HCT116 (cell line): ENCODE data around the gene LPO. TPM values are rescaled to one million over a fixed set of nuclear protein-coding genes. Genes with fewer than 3 reads are reported as not detected.
A peak's percentile ranks its signal among the peaks of the same experiment; 100 is the strongest.

Experiments used
- ATAC-seq: fragments of 200-7000 bp; cut with Tn5 transposase; 2 replicates; pipeline ENCODE4 v1.9.1; 2020; ENCODE audit warnings: mild to moderate bottlenecking, moderate library complexity
- BruUV-seq: library from RNA; stranded (reverse); fragments of 400-500 nt; replicated peaks from 2 replicates; lab custom pipeline; 2021; lab: Mats Ljungman, UMichigan
- CTCF ChIA-PET: fragments of 300-600 bp; sonication (Branson Sonifier 250); formaldehyde crosslinking; loops from one replicate; lab custom pipeline; 2021; ENCODE audit warnings: antibody characterized with exemption; lab: Charles Lee
- POLR2A ChIA-PET: fragments of 300-600, 350-600 bp; sonication (Branson Sonifier 250); formaldehyde crosslinking; loops from one replicate; lab custom pipeline; 2021; ENCODE audit warnings: antibody characterized with exemption; lab: Charles Lee
- RAD21 ChIA-PET, 2 experiments: fragments of 300-600 bp; sonication (Branson Sonifier 250); formaldehyde crosslinking; loops; one replicate each; lab custom pipeline; 2023; ENCODE audit warnings: low total read pairs in 2 of 2; ENCODE audit not compliant: uncharacterized antibody in 2 of 2, unreplicated experiment in 2 of 2, low non-redundant PET in 1 of 2; lab: Charles Lee
- DNase-seq: peaks from one replicate; pipeline ENCODE4 v3.0.0-alpha.2; 2010; ENCODE audit warnings: low read depth, low spot score
- H2AFZ ChIP-seq: fragments of 200-600 bp; shearing (Covaris generic), sonication (generic); 2 replicates; pipeline ENCODE4 v1.6.1; 2017; ENCODE audit warnings: low read depth, mixed run types, mixed read lengths, antibody characterized with exemption, low read length; ENCODE audit not compliant: poor library complexity, severe bottlenecking
- H3K27ac ChIP-seq: 2 replicates; pipeline ENCODE4 v1.5.1; 2012; ENCODE audit warnings: low read depth, low read length
- H3K27me3 ChIP-seq: fragments of 200-600 bp; sonication (generic); 2 replicates; pipeline ENCODE4 v1.6.1; 2016; ENCODE audit warnings: mixed run types, low read length, mixed read lengths; ENCODE audit not compliant: insufficient read depth
- H3K36me3 ChIP-seq, 2 experiments: fragments of 200-500 bp in 1 of 2; fragments of 200-600 bp in 1 of 2; sonication (Bioruptor generic) in 1 of 2; sonication (generic) in 1 of 2; 2 replicates each; pipeline versions ENCODE4 v1.5.1 to v1.6.1; 2014 to 2016; ENCODE audit warnings: low read length in 2 of 2, inconsistent platforms in 1 of 2, mixed read lengths in 1 of 2, mixed run types in 1 of 2; ENCODE audit not compliant: insufficient read depth in 2 of 2, control insufficient read depth in 1 of 2
- H3K4me1 ChIP-seq, 2 experiments: fragments of 200-600 bp in 1 of 2; sonication (generic) in 1 of 2; 2 replicates each; pipeline versions ENCODE4 v1.5.1 to v1.6.1; 2012 to 2017; ENCODE audit warnings: low read length in 2 of 2, inconsistent platforms in 1 of 2, mild to moderate bottlenecking in 1 of 2, mixed read lengths in 1 of 2, mixed run types in 1 of 2, moderate library complexity in 1 of 2; ENCODE audit not compliant: insufficient read depth in 2 of 2, control insufficient read depth in 1 of 2
- H3K4me2 ChIP-seq: fragments of 200-600 bp; sonication (generic); 2 replicates; pipeline ENCODE4 v1.6.1; 2017; ENCODE audit warnings: mixed run types, low read length, mixed read lengths
- H3K4me3 ChIP-seq, 2 experiments: fragments of 200-600 bp in 1 of 2; sonication (generic) in 1 of 2; replicated peaks in 1 of 2; 2 replicates each; pipeline ENCODE4 v1.5.1; 2011 to 2016; ENCODE audit warnings: low read length in 2 of 2, control low read depth in 1 of 2, low read depth in 1 of 2, mild to moderate bottlenecking in 1 of 2, mixed read lengths in 1 of 2, mixed run types in 1 of 2
- H3K79me2 ChIP-seq: fragments of 200-600 bp; sonication (generic); 2 replicates; pipeline ENCODE4 v1.6.1; 2017; ENCODE audit warnings: mild to moderate bottlenecking, mixed run types, low read length, moderate library complexity, mixed read lengths; ENCODE audit not compliant: insufficient read depth
- H3K9ac ChIP-seq: fragments of 200-600 bp; sonication (generic); 2 replicates; pipeline ENCODE4 v1.6.1; 2016; ENCODE audit warnings: low read length, mixed read lengths
- H3K9me2 ChIP-seq: fragments of 200-600 bp; sonication (generic), shearing (Covaris generic); 2 replicates; pipeline ENCODE4 v1.6.1; 2017; ENCODE audit warnings: mixed run types, mild to moderate bottlenecking, moderate library complexity; ENCODE audit not compliant: insufficient read depth
- H3K9me3 ChIP-seq, 2 experiments: fragments of 200-500 bp in 1 of 2; fragments of 200-600 bp in 1 of 2; sonication (Bioruptor generic) in 1 of 2; sonication (generic) in 1 of 2; 2 replicates each; pipeline ENCODE4 v1.6.1; 2014 to 2017; ENCODE audit warnings: low read length in 2 of 2, mixed read lengths in 2 of 2, inconsistent platforms in 1 of 2, low read depth in 1 of 2, mild to moderate bottlenecking in 1 of 2, mixed run types in 1 of 2, moderate library complexity in 1 of 2; ENCODE audit not compliant: control insufficient read depth in 1 of 2, insufficient read depth in 1 of 2
- H4K20me1 ChIP-seq: fragments of 200-600 bp; sonication (generic), shearing (Covaris generic); 2 replicates; pipeline ENCODE4 v1.6.1; 2017; ENCODE audit warnings: mixed run types, mild to moderate bottlenecking, moderate library complexity; ENCODE audit not compliant: insufficient read depth
- CBX3 ChIP-seq: IDR thresholded peaks from 2 replicates; pipeline ENCODE4 v1.6.1; 2012; ENCODE audit warnings: low read depth
- CEBPB ChIP-seq: IDR thresholded peaks from 2 replicates; pipeline ENCODE4 v1.6.1; 2012; ENCODE audit warnings: low read depth
- CTCF ChIP-seq, 3 experiments: fragments of 200-600 bp in 1 of 3; sonication (generic) in 1 of 3; IDR thresholded peaks in 2 of 3; conservative IDR thresholded peaks in 1 of 3; 2 replicates each; pipeline ENCODE4 v1.5.1; 2012 to 2017; ENCODE audit warnings: low read depth in 2 of 3, low read length in 2 of 3, antibody characterized with exemption in 1 of 3, borderline replicate concordance in 1 of 3, control low read depth in 1 of 3, mild to moderate bottlenecking in 1 of 3, mixed read lengths in 1 of 3, mixed run types in 1 of 3, moderate library complexity in 1 of 3; ENCODE audit not compliant: insufficient read depth in 1 of 3
- MAX ChIP-seq: IDR thresholded peaks from 2 replicates; pipeline ENCODE4 v1.6.1; 2012
- POLR2A ChIP-seq: IDR thresholded peaks from 2 replicates; pipeline ENCODE4 v1.7.0; 2011; ENCODE audit warnings: borderline replicate concordance; ENCODE audit not compliant: insufficient read depth, insufficient read length; ENCODE audit errors: extremely low read depth
- POLR2AphosphoS5 ChIP-seq: IDR thresholded peaks from 2 replicates; pipeline ENCODE4 v1.6.1; 2011; ENCODE audit warnings: mild to moderate bottlenecking, low read depth, low read length, moderate library complexity
- SP1 ChIP-seq: IDR thresholded peaks from 2 replicates; pipeline ENCODE4 v1.6.1; 2012; ENCODE audit warnings: low read depth
- SRF ChIP-seq: IDR thresholded peaks from 2 replicates; pipeline ENCODE4 v1.6.1; 2012; ENCODE audit warnings: low read depth
- YY1 ChIP-seq: IDR thresholded peaks from 2 replicates; pipeline ENCODE4 v1.6.1; 2011; ENCODE audit warnings: low read length, low read depth, moderate library complexity, mild to moderate bottlenecking; ENCODE audit not compliant: insufficient replicate concordance; ENCODE audit errors: extremely low read depth
- intact Hi-C: fragments of 100-400 bp; cut with micrococcal nuclease; formaldehyde crosslinking; loops from 2 replicates; pipeline ENCODE4 v1.10.0; 2022
- total RNA-seq: library from RNA; stranded (reverse); gene quantifications from one replicate; pipeline ENCODE4 v1.2.1, GENCODE V29; 2021; ENCODE audit not compliant: unreplicated experiment

The LPO gene
- total RNA-seq, 1 experiment from 2014 or later, result not detected

- TF ChIP-seq MAX, result no peak
- no peak for TF ChIP-seq YY1
- no peak for TF ChIP-seq POLR2A
- no peak for TF ChIP-seq CEBPB
- no peak for TF ChIP-seq SP1
- TF ChIP-seq POLR2AphosphoS5, result no peak
- no peak for TF ChIP-seq SRF
- TF ChIP-seq CBX3, result no peak
- no peak for TF ChIP-seq CTCF (IDR thresholded peaks at IDR 0.05 in 2 of 3, conservative IDR thresholded peaks at IDR 0.05 in 1 of 3; ENCODE audit: borderline replicate concordance in 1 of 3, insufficient read depth in 1 of 3, low read depth in 2 of 3, low read length in 2 of 3)
- intact Hi-C loops, result loop anchor here (1.0 kb wide), 1 partner anchor 142 kb away; no protein-coding TSS in a partner anchor
- DNase-seq (no peak), ATAC-seq (0 out of 2 replicates have a peak, but pooled peaks have one; percentile 1)
- CTCF ChIA-PET, result interaction anchor here (1.0 to 4.8 kb wide), 6 partner anchors 10 to 143 kb away, joined by 3 to 27 read pairs (median 5); partner anchors contain the start of gene RNF43
- Histone ChIP-seq H4K20me1 (no peaks in the 10 kb centered on the region), H3K4me3 (no peak overlapping the region), H3K4me1 (peaks cover 0 to 9% of the 10 kb centered on the region in 2 experiments; a peak in 2 of 4 replicates), H3K9me2 (no peaks in the 10 kb centered on the region), H3K27ac (no peak overlapping the region; the same call in 1 of the 2 replicates), H3K4me2 (peak overlapping the region; percentile 41), H3K36me3 (no peaks in the 10 kb centered on the region), H3K9ac (no peak overlapping the region), H3K9me3 (no peaks in the 10 kb centered on the region), H2AFZ (peak overlapping the region; percentile 84), H3K27me3 (no peaks in the 10 kb centered on the region), H3K79me2 (no peaks in the 10 kb centered on the region)
- RAD21 ChIA-PET, result interaction anchor here in 1 of 2 experiments (0.7 to 1.4 kb wide), 2 partner anchors 12 to 186 kb away, joined by 3 to 4 read pairs; no protein-coding TSS in a partner anchor
- POLR2A ChIA-PET, result interaction anchor here (1.3 kb wide), 1 partner anchor 113 kb away, joined by 3 read pairs; the partner anchor contains the start of gene RNF43
- BruUV-seq, result no TSS peak
Measured at GRCh38 chr17:58304750-58305486, 66.5 kb downstream of the LPO start.
